HL-60/S4 (cell line): ENCODE measurements around the gene MYCBP.
"Not testable (repeated sequence)": the region's sequence is repeated elsewhere in the genome, so short reads cannot be mapped to it uniquely, and the experiment has no call there.

Experiments
- in situ Hi-C: fragments of 300-500 bp; cut with MboI; formaldehyde crosslinking; loops from 2 replicates; pipeline ENCODE4 v1.14.3; 2022; ENCODE audit warnings: low sequenced_read_pairs

MYCBP gene

GRCh38 chr1:38873027-38873969 is at the start of gene MYCBP:
MYCBP (minus strand) TSS chr1:38873348; CDS start chr1:38873305, 43 bp downstream.
- in situ Hi-C loops, result no loop called here

GRCh38 chr1:38919130-38919529 is 46.0 kb upstream of the MYCBP start:
- in situ Hi-C loops, result no loop called here

GRCh38 chr1:38918568-38918967 is 45.4 kb upstream of the MYCBP start:
- in situ Hi-C loops, result no loop called here

GRCh38 chr1:38917772-38918171 is 44.6 kb upstream of the MYCBP start:
- in situ Hi-C loops, result no loop called here

- in situ Hi-C loops, result no loop called here
Observed at GRCh38 chr1:38917337-38917736, 44.2 kb upstream of the MYCBP start.

- in situ Hi-C loops, result no loop called here
Observed at GRCh38 chr1:38915352-38915948, 42.3 kb upstream of the MYCBP start.

GRCh38 chr1:38914908-38915307 is 41.8 kb upstream of the MYCBP start:
- in situ Hi-C loops, result not testable (repeated sequence)

- in situ Hi-C loops, result no loop called here
Observed at GRCh38 chr1:38908821-38909220, 35.7 kb upstream of the MYCBP start.

- in situ Hi-C loops, result no loop called here
Observed at GRCh38 chr1:38905985-38906384, 32.8 kb upstream of the MYCBP start.

GRCh38 chr1:38899560-38899959 is 26.4 kb upstream of the MYCBP start:
- in situ Hi-C loops, result no loop called here

GRCh38 chr1:38898653-38899230 is 25.6 kb upstream of the MYCBP start:
- in situ Hi-C loops, result no loop called here

- in situ Hi-C loops, result no loop called here
Observed at GRCh38 chr1:38896169-38896568, 23.0 kb upstream of the MYCBP start.

- in situ Hi-C loops, result no loop called here
Observed at GRCh38 chr1:38892976-38893375, 19.8 kb upstream of the MYCBP start.

- in situ Hi-C loops, result no loop called here
Observed at GRCh38 chr1:38891753-38892152, 18.6 kb upstream of the MYCBP start.

GRCh38 chr1:38889589-38889988 is 16.4 kb upstream of the MYCBP start:
- in situ Hi-C loops, result no loop called here

GRCh38 chr1:38888423-38889333 is 15.5 kb upstream of the MYCBP start:
- in situ Hi-C loops, result no loop called here

GRCh38 chr1:38885092-38885491 is 11.9 kb upstream of the MYCBP start:
- in situ Hi-C loops, result no loop called here

- in situ Hi-C loops, result no loop called here
Observed at GRCh38 chr1:38881487-38881886, 8.3 kb upstream of the MYCBP start, which contains the start of gene GJA9. GJA9 (minus strand) TSS chr1:38881587; CDS start chr1:38876098, 5,489 bp downstream.

- in situ Hi-C loops, result no loop called here
Observed at GRCh38 chr1:38875811-38876210, 2.7 kb upstream of the MYCBP start.

- in situ Hi-C loops, result no loop called here
Observed at GRCh38 chr1:38872401-38873026, 634 bp downstream of the MYCBP start.
